ENCODE measurements around the gene CCDC88B. TPM values are rescaled to one million over a fixed set of nuclear protein-coding genes. Genes with fewer than 3 reads are reported as not detected.

CCDC88B gene
- total RNA-seq, 1 donor: 1.2 TPM

- TF ChIP-seq CTCF (IDR thresholded peaks at IDR 0.05; ENCODE audit: insufficient read depth, low read length): peak; percentile 9
- H3K4me3 ChIP-seq (ENCODE audit: low read depth, low read length): peak within 1 kb of the TSS; percentile 95
- peak; percentile 97 for DNase-seq (ENCODE audit: low read depth)
These were observed 21.8 kb upstream of the CCDC88B start, which contains the start of gene PRDX5 for GRCh38 chr11:64317961-64318765. PRDX5 (plus strand) TSS chr11:64318121; CDS start chr11:64318216, 95 bp downstream.

GRCh38 chr11:64318766-64319761 is 20.9 kb upstream of the CCDC88B start:
- TF ChIP-seq CTCF (IDR thresholded peaks at IDR 0.05; ENCODE audit: insufficient read depth, low read length): no peak
- no peak for DNase-seq (ENCODE audit: low read depth)
- H3K4me3 ChIP-seq (ENCODE audit: low read depth, low read length): peak overlapping the region; percentile 95

GRCh38 chr11:64320556-64320955 is 19.4 kb upstream of the CCDC88B start:
- H3K4me3 ChIP-seq (ENCODE audit: low read depth, low read length): no peak overlapping the region
- no peak for TF ChIP-seq CTCF (IDR thresholded peaks at IDR 0.05; ENCODE audit: insufficient read depth, low read length)
- DNase-seq (ENCODE audit: low read depth): no peak

- no peak for DNase-seq (ENCODE audit: low read depth)
- no peak overlapping the region for H3K4me3 ChIP-seq (ENCODE audit: low read depth, low read length)
- TF ChIP-seq CTCF (IDR thresholded peaks at IDR 0.05; ENCODE audit: insufficient read depth, low read length): no peak
These were observed 19.0 kb upstream of the CCDC88B start for GRCh38 chr11:64321026-64321425.

GRCh38 chr11:64321533-64321932 is 18.5 kb upstream of the CCDC88B start:
- no peak overlapping the region for H3K4me3 ChIP-seq (ENCODE audit: low read depth, low read length)
- DNase-seq (ENCODE audit: low read depth): no peak
- TF ChIP-seq CTCF (IDR thresholded peaks at IDR 0.05; ENCODE audit: insufficient read depth, low read length): no peak

GRCh38 chr11:64322925-64323260 is 17.1 kb upstream of the CCDC88B start:
- no peak for TF ChIP-seq CTCF (IDR thresholded peaks at IDR 0.05; ENCODE audit: insufficient read depth, low read length)
- DNase-seq (ENCODE audit: low read depth): no peak
- H3K4me3 ChIP-seq (ENCODE audit: low read depth, low read length): no peak overlapping the region
